Esophagus squamous epithelium (tissue), 5 donors: ENCODE data around the gene ADCY7. TPM values are rescaled to one million over a fixed set of nuclear protein-coding genes. Genes with fewer than 3 reads are reported as not detected.

Source experiments
- DNase-seq: peaks from one replicate; lab custom pipeline; 2025; lab: John Stamatoyannopoulos, UW
- H3K27ac ChIP-seq, 4 donors: fragments of 200-600 bp; sonication (generic); one replicate each; pipeline ENCODE4 v1.5.1; 2016 to 2019; ENCODE audit warnings: mild to moderate bottlenecking in 1 of 4
- H3K27me3 ChIP-seq, 4 donors: fragments of 200-600 bp; sonication (generic); 1 replicate in 3 of 4; 2 replicates in 1 of 4; pipeline versions ENCODE4 v1.5.1 to v1.6.0; 2017 to 2021; ENCODE audit warnings: antibody characterized with exemption in 1 of 4
- H3K36me3 ChIP-seq, 3 donors: fragments of 200-600 bp; sonication (generic); one replicate each; pipeline ENCODE4 v1.5.1; 2016 to 2019
- H3K4me1 ChIP-seq, 3 donors: fragments of 200-600 bp; sonication (generic); one replicate each; pipeline ENCODE4 v1.5.1; 2017 to 2019
- H3K4me3 ChIP-seq, 4 donors: fragments of 200-600 bp; sonication (generic); 1 replicate in 3 of 4; 2 replicates in 1 of 4; pipeline ENCODE4 v1.5.1; 2016 to 2019; ENCODE audit warnings: mild to moderate bottlenecking in 2 of 4, moderate library complexity in 1 of 4
- H3K9me3 ChIP-seq, 3 donors: fragments of 200-600 bp; sonication (generic); one replicate each; pipeline ENCODE4 v1.5.1; 2016 to 2019
- POLR2A ChIP-seq, 4 donors: fragments of 450-650 bp; IDR thresholded peaks; one replicate each; pipeline ENCODE4 v1.6.1; 2017; ENCODE audit warnings: antibody characterized with exemption in 4 of 4, mild to moderate bottlenecking in 4 of 4, moderate library complexity in 3 of 4
- WGBS, 2 donors: methylation state at CpG; one replicate each; pipeline ENCODE4 v1.1.5; 2018; 5-methylcytosine and 5-hydroxymethylcytosine counted together
- intact Hi-C: fragments of 100-400 bp; cut with DNase I; formaldehyde crosslinking; loops from one replicate; pipeline ENCODE4 v1.15.0; 2022
- total RNA-seq, 4 donors: library from RNA; depleted of rRNA; stranded (reverse); fragments of >200 nt; gene quantifications; one replicate each; pipeline ENCODE4 v1.1.0, GENCODE V29; 2016
- TF ChIP-seq, protein P1 (sequence below), 6 experiments: fragments of 450-650 bp in 4 of 6; fragments of 200-600 bp in 2 of 6; sonication (generic) in 2 of 6; IDR thresholded peaks; one replicate each; pipeline ENCODE4 v1.5.1; 2016 to 2019; ENCODE audit warnings: antibody characterized with exemption in 6 of 6, mild to moderate bottlenecking in 4 of 6, moderate library complexity in 4 of 6
- donor health status: DM: yes; HTN: yes; CAD: no.

Gene ADCY7
- total RNA-seq, 4 donors from 2014 or later: 21.2 to 23.9 (median 23.3) TPM

DNA sequence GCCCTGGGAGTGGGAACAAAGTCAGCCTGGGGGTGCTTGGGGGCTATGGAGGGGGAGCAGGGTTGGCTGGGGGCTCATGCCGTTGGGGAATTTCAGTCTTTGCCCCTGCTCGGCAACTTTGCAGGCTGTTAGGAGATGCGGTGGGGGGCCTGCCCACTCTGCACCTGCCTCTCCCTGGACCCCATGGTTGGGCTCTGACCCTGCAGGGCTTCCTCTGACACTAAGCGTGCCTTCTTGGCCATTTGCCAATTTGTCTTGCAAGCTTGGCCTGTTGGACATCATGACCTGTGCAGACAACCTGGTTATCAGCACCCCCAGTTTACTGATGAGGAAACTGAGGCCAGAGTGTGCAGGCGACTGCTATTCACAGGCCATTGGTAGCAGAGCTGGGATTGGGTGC, 14.6 kb downstream of the ADCY7 start:
- no peak overlapping the region for H3K4me3 ChIP-seq
- peaks cover 16 to 69% (median 32%) of the 10 kb centered on the region in 3 donors for H3K4me1 ChIP-seq
- peak overlapping the region in 3 of 4 donors; percentile 4 to 73 (median 47) for H3K27ac ChIP-seq
- no peaks in the 10 kb centered on the region for H3K36me3 ChIP-seq
- WGBS, 2 donors: 90 to 100% methylated on average over 1 to 2 of the region's 5 CpGs
- DNase-seq: no peak
- no peak for TF ChIP-seq POLR2A (IDR thresholded peaks at IDR 0.05)
- TF ChIP-seq, protein P1, sequence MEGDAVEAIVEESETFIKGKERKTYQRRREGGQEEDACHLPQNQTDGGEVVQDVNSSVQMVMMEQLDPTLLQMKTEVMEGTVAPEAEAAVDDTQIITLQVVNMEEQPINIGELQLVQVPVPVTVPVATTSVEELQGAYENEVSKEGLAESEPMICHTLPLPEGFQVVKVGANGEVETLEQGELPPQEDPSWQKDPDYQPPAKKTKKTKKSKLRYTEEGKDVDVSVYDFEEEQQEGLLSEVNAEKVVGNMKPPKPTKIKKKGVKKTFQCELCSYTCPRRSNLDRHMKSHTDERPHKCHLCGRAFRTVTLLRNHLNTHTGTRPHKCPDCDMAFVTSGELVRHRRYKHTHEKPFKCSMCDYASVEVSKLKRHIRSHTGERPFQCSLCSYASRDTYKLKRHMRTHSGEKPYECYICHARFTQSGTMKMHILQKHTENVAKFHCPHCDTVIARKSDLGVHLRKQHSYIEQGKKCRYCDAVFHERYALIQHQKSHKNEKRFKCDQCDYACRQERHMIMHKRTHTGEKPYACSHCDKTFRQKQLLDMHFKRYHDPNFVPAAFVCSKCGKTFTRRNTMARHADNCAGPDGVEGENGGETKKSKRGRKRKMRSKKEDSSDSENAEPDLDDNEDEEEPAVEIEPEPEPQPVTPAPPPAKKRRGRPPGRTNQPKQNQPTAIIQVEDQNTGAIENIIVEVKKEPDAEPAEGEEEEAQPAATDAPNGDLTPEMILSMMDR (IDR thresholded peaks at IDR 0.05): no peak
- intact Hi-C loops: no loop called here
- H3K27me3 ChIP-seq: no peaks in the 10 kb centered on the region
- H3K9me3 ChIP-seq: no peaks in the 10 kb centered on the region

DNA sequence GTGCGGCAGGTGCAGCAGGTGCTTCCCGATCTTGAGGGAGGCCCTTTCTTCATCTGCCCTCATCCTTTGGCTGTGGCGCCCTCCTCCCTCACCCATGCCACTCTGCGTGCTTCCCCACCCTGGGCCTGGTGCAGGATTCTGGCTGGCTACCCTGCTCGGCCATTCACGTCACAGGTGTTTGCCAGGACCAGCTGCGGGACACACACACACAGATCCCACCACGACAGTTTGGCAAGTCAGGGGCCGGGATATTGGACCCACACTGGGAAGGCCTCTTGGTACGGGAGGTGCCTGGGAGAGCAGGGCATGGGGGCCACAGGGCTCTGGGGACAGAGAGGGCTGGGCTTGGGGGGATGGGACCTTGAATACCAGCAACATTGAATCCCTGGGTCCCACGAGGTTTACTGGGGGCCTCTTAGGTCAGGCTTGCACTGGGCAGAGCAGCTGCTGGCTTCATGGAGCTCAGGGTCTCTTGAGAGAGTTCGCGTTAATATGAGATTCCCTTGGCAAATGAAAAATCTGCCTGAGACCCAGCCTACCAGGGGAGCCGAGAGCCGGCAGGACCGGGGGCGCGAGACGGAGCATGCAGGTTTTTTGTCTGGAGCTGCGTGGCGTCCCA, 15.1 kb downstream of the ADCY7 start:
- peaks cover 16 to 68% (median 32%) of the 10 kb centered on the region in 3 donors for H3K4me1 ChIP-seq
- WGBS, 2 donors: 37% methylated on average over 3 to 4 of the region's 21 CpGs
- DNase-seq: no peak
- no peaks in the 10 kb centered on the region for H3K27me3 ChIP-seq
- peaks cover 0 to 2% (median 0%) of the 10 kb centered on the region in 3 donors for H3K36me3 ChIP-seq
- H3K4me3 ChIP-seq: peak overlapping the region in 2 of 4 donors; percentile 20 to 34
- TF ChIP-seq, protein P1 (IDR thresholded peaks at IDR 0.05): no peak
- TF ChIP-seq POLR2A (IDR thresholded peaks at IDR 0.05): no peak
- H3K27ac ChIP-seq: peak overlapping the region; percentile 4 to 73 (median 39)
- intact Hi-C loops: no loop called here
- peaks cover 0 to 1% (median 0%) of the 10 kb centered on the region in 3 donors for H3K9me3 ChIP-seq

DNA sequence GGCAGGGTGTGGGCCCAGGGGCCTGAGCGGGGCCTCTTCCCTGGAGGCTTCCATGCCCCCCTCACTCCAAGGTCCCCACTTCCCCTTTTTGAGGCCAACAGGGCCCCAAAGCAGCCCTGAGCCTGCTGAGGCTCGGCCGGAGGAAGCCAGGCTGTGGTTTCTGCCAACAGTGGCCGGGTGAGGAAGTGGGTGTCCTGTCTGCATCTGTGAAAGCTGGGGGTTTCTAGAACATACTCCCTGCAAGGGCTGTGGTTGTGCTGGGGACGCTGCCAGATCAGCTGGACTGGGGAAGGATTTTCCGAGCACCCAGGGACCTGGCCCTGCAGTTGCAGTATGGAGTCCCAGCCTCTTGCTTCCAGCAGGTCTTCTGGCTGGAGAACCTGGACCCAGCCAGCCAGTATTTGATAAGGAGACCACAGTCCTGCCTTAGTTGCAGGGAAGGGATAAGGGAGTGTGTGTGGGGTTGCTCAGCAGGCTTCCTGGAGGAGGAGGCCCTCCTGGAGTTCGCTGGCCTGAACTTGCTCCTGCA, 15.7 kb downstream of the ADCY7 start:
- Histone ChIP-seq H3K4me1 (peaks cover 16 to 68% (median 32%) of the 10 kb centered on the region in 3 donors), H3K4me3 (peak overlapping the region in 2 of 4 donors; percentile 20 to 34)

DNA sequence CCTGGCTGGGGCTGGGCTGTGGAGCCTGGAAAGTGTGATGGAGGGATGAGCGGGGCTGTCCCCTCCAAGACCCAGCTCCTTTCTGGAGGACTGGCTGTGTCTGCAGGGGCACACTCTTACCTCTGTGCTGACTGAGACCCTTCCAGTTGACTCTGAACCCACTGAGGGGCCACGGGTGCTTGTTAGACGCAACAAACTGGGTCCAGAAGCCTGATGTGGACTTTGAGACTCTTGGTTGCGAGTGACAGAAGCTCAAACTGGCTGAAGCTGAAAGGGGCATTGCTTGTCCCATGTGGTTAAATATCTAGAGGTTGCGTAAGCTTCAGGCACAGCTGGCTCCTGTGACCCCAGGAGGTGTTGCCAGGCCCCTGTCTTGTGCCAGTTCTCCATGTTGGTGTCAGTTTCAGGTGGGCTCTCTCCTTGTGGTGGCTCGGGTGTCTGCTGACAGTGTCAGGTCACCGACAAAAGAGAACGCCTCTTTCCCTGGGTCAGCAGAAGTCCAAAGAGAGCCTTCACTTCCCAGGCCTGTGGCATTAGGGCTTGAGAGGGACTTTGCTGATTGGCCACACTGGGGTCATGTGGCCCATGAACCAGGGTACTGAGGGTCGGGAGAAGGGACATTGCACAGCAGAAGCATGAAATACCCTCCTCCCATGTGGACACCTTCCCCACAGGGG, 16.7 kb downstream of the ADCY7 start:
- WGBS, 2 donors: 74 to 89% methylated on average over 6 to 8 of the region's 9 CpGs
- Histone ChIP-seq H3K4me1 (peaks cover 16 to 68% (median 32%) of the 10 kb centered on the region in 3 donors), H3K27me3 (no peaks in the 10 kb centered on the region), H3K27ac (peak overlapping the region in 2 of 4 donors; percentile 19 to 29), H3K9me3 (peaks cover 0 to 4% (median 0%) of the 10 kb centered on the region in 3 donors), H3K36me3 (peaks cover 0 to 14% (median 0%) of the 10 kb centered on the region in 3 donors), H3K4me3 (no peak overlapping the region)
- DNase-seq: no peak
- intact Hi-C loops: no loop called here
- TF ChIP-seq POLR2A (IDR thresholded peaks at IDR 0.05): no peak
- TF ChIP-seq, protein P1 (IDR thresholded peaks at IDR 0.05): no peak

More for the DNA sequence above, 15.7 kb downstream of the ADCY7 start:
- TF ChIP-seq POLR2A (IDR thresholded peaks at IDR 0.05): no peak
- TF ChIP-seq, protein P1 (IDR thresholded peaks at IDR 0.05): no peak
- intact Hi-C loops: no loop called here
- Histone ChIP-seq H3K27me3 (no peaks in the 10 kb centered on the region), H3K9me3 (peaks cover 0 to 4% (median 0%) of the 10 kb centered on the region in 3 donors), H3K27ac (peak overlapping the region; percentile 4 to 73 (median 39)), H3K36me3 (peaks cover 0 to 8% (median 0%) of the 10 kb centered on the region in 3 donors)
- DNase-seq: peak; percentile 46
- whole genome bisulfite sequencing, 2 donors: no CpG with 5 or more reads among the region's 7 CpGs
